Dermis blood vessel endothelial cell (primary cell): ENCODE measurements around the gene ARAP1. TPM values are rescaled to one million over a fixed set of nuclear protein-coding genes. Genes with fewer than 3 reads are reported as not detected.

Experiments
- DNase-seq: peaks from one replicate; pipeline ENCODE4 v3.0.0; 2010
- total RNA-seq: library from RNA; depleted of rRNA; stranded (reverse); fragments of >200 nt; gene quantifications from 2 replicates; pipeline ENCODE4 v1.2.3, GENCODE V29; 2014

The ARAP1 gene
- total RNA-seq, 1 donor from 2014 or later: 80.0 TPM

DNA sequence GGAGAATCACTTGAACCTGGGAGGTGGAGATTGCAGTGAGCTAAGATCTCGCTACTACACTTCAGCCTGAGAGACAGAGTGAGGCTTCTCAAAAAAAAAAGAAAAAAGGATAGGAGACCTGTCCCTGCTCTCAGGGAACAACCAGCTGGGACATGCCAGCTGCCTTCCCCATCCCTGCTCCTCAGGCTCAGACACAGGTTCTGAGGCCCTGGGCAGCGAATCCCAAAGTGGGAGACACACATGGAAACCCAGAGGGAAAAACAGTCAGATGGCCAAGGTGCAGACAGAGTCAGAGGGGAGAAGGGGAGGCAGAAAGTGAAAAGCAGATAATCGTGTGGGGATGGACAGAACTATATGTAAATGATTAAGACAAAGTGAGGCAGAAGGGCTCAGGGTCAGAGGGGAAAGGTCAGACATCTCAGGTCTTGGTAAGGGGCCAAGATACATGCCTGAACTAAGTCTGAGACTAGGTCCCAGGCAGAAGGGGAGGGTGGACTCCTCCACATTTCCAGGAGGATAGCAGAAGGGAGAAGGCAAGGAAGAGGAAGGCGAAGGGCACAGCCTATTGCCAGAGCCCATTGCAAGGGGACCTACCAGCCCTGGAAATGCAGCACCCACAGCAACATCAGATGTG is 27.4 kb upstream of the ARAP1 start:
- DNase-seq: no peak

- DNase-seq: no peak
These were observed 26.6 kb upstream of the ARAP1 start for GRCh38 chr11:72778535-72779494.

- no peak for DNase-seq
These were observed 25.6 kb upstream of the ARAP1 start for GRCh38 chr11:72777755-72778278.

DNA sequence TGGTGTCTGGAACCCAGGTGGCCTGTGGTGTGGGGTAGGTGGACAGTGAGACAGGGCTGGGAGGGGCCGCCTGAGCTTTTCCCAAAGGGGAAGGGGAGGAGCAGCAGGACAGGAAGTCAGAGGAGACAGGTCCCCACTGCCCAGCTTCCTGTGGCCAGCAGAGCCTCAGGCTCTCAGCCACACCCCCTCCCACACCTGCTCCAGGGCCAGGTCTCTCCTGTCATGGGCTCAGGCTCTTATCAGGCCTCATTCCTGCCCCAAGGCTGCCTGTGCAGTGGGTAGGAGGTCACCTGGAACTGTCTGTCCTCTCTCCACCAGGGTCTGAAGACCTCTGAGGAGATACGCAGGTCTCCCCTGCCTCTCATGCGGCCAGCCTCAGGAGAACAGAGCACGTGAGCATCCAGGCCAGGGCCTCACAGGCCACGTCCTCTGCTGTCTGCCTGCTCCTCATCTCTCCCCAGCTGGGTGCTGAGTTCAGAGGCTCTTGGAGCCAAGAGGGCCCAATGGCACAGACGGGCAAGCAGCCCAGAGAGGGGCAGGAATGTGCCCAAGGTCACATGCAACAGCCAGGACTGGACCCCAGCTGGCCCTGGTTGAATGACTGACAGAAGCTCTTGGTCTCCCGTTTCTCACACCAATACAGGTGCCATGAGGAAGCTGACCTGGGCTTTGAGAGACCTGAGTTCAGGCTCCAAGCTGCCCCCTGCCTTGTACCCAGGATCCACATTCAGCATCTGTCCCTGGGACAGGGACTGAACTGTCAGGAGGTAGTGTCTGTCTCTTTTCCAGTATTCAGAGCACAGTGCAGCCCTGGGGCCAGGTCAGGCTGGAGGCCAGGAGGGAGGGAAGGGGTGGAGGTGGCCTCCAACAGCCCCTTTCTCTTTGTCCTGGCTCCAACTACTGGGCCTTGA is 24.9 kb upstream of the ARAP1 start:
- no peak for DNase-seq

- DNase-seq: no peak
These were observed 24.1 kb upstream of the ARAP1 start for GRCh38 chr11:72776117-72776843.

- DNase-seq: no peak
These were observed 23.3 kb upstream of the ARAP1 start for GRCh38 chr11:72775288-72776110.

GRCh38 chr11:72774499-72774898 is 22.3 kb upstream of the ARAP1 start:
- no peak for DNase-seq

- DNase-seq: no peak
These were observed 21.5 kb upstream of the ARAP1 start for GRCh38 chr11:72773696-72774095.

DNA sequence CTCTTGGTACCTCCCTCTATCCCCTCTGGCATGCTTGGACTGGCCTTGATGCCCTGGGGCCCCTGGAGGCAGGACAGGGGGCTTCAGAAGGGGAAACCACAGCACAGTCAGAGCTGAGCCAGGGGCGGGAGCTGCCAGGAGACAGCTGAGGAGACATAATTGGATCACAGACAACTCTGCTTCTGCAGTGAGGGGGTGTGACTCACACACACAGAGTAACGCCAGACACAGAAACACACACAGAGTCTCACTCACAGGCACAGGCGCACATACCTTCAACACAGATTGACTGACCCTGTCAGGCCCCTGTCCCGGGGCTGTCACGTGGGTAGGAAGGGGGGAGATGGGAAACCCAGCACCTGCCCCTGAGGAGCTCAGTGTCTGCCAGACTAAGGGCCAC is 21.1 kb upstream of the ARAP1 start:
- DNase-seq: peak; percentile 39

DNA sequence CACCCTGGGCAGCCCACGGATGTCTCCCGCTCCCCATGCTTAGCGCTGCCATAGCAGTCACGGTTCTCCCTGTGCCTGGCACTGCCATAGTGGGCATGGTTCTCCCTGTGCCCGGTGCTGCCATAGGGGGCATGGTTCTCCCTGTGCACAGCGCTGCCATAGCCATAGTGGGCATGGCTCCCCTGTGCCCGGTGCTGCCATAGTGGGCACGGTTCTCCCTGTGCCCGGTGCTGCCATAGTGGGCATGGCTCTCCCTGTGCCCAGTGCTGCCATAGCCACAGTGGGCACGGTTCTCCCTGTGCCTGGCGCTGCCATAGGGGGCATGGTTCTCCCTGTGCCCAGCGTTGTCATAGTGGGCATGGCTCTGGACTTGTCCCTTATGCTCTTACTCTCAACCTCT is 19.9 kb upstream of the ARAP1 start:
- no peak for DNase-seq

GRCh38 chr11:72771507-72771906 is 19.3 kb upstream of the ARAP1 start:
- DNase-seq: no peak

DNA sequence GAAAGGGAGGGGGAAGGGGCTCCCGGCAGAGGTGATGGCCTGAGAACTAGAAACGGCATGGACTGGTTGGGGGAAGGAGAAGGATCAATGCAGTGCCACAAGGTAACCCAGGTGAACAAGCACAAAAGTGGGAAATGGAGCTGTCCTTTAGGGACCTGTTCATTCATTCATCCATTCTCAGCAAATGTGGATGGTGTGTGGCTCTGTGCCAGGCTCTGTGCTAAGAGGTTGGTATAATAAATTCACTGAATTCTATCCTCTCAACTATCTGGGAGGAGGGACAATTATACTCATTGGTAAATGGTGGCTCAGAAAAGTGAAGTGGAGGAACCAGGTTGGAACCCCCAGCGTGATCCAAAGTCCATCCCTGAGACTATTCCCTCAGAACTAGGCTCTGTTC is 18.6 kb upstream of the ARAP1 start:
- DNase-seq: no peak

GRCh38 chr11:72769680-72770079 is 17.5 kb upstream of the ARAP1 start:
- no peak for DNase-seq

GRCh38 chr11:72768581-72768980 is 16.4 kb upstream of the ARAP1 start:
- DNase-seq: no peak

GRCh38 chr11:72767203-72768062 is 15.2 kb upstream of the ARAP1 start:
- DNase-seq: no peak

- DNase-seq: no peak
These were observed 14.1 kb upstream of the ARAP1 start for GRCh38 chr11:72766152-72766902.

DNA sequence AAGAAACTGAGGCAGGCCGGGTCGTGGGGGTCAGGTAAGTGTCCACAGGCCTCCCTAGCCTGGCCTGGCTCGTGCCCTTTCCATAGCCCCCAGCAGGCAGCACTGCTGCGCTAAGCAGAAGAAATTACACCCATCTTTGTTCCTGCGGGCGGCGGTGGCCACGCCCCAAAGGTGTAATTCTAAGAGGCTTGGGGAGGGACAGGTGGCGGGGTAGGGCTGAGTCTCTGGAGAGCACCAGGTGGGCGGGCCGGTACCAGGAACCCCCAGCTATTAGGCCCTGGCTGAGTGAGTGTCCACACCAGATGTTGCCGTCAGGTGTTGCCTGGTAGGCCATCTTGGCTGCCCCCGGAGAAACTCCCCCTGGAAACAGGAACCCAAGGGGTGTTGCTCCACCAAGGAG is 12.3 kb upstream of the ARAP1 start:
- no peak for DNase-seq

DNA sequence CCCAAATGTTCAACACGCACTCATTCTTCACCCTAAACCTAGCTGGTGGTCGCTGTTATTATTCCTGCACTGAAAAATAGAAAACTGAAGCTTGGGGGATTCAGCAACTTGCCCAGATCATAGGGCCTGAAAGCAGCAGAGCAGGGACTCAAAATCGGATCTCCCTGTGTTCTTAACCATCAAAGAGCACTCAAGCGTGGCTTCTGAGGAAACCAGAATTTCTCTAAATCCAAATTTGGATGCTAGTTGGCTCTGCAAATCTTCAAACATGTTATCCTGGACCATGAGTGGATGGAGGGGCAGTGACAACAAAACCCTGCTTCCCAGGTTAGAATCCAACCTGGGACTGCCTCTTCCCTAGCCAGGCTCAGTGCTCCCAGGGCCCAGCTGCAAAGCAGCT is 11.6 kb upstream of the ARAP1 start:
- no peak for DNase-seq

GRCh38 chr11:72762641-72763304 is 10.6 kb upstream of the ARAP1 start:
- DNase-seq: peak; percentile 25
